ENCODE measurements around the gene RPL10A.

DNA sequence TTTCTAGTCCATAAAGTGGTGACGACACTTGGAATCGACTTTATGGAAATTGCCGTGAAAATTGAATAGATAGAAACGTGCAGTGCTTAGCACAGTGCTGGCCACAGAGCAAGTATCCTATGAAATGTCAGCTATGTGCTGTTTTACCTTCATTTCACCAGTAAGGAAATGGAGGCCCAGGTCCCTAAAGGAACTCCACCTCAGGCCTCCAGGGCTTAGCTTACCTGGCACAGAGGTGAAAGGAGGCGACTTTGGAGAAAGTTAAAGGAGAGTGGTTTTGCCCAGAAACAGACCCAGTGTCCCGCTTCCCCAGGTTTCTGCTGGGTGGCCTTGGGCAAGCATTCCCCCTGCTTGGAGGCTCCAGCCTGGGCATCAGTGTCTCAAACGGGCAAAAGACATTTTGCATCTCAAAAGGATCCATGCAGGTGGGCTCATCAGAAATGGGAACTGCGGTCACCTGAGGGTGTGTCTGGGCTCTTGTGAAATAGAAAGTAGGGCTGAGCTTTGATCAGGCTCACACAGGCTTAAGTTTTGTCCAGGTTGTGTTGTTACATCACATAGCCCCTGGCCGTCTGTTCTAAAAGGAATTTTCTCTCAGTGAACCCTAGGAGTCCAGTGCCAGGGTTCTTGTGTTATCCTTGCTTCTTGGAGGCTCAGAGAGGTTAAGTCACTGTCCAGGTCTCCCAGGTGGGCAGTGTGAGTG, 51.3 kb downstream of the RPL10A start:
- TF ChIP-seq RARB (CRISPR knock-in tag; IDR thresholded peaks at IDR 0.05) (no peak), TOX (CRISPR knock-in tag; IDR thresholded peaks at IDR 0.05; ENCODE audit: borderline replicate concordance) (no peak), ZNF565 (CRISPR knock-in tag; conservative IDR thresholded peaks at IDR 0.05; ENCODE audit: low read depth) (no peak), ZNF70 (CRISPR knock-in tag; IDR thresholded peaks at IDR 0.05) (no peak), ZFP3 (CRISPR knock-in tag; IDR thresholded peaks at IDR 0.05) (no peak), BACH2 (CRISPR knock-in tag; IDR thresholded peaks at IDR 0.05; ENCODE audit: borderline replicate concordance) (no peak), ARNTL (CRISPR knock-in tag; IDR thresholded peaks at IDR 0.05; ENCODE audit: borderline replicate concordance, low read depth) (no peak), OSR1 (CRISPR knock-in tag; IDR thresholded peaks at IDR 0.05) (no peak), PPARA (CRISPR knock-in tag; IDR thresholded peaks at IDR 0.05; ENCODE audit: borderline replicate concordance) (no peak)
- TF ChIP-seq, protein P1, sequence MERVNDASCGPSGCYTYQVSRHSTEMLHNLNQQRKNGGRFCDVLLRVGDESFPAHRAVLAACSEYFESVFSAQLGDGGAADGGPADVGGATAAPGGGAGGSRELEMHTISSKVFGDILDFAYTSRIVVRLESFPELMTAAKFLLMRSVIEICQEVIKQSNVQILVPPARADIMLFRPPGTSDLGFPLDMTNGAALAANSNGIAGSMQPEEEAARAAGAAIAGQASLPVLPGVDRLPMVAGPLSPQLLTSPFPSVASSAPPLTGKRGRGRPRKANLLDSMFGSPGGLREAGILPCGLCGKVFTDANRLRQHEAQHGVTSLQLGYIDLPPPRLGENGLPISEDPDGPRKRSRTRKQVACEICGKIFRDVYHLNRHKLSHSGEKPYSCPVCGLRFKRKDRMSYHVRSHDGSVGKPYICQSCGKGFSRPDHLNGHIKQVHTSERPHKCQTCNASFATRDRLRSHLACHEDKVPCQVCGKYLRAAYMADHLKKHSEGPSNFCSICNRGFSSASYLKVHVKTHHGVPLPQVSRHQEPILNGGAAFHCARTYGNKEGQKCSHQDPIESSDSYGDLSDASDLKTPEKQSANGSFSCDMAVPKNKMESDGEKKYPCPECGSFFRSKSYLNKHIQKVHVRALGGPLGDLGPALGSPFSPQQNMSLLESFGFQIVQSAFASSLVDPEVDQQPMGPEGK (CRISPR knock-in tag; IDR thresholded peaks at IDR 0.05; ENCODE audit: borderline replicate concordance): no peak
- TF ChIP-seq, protein P2, sequence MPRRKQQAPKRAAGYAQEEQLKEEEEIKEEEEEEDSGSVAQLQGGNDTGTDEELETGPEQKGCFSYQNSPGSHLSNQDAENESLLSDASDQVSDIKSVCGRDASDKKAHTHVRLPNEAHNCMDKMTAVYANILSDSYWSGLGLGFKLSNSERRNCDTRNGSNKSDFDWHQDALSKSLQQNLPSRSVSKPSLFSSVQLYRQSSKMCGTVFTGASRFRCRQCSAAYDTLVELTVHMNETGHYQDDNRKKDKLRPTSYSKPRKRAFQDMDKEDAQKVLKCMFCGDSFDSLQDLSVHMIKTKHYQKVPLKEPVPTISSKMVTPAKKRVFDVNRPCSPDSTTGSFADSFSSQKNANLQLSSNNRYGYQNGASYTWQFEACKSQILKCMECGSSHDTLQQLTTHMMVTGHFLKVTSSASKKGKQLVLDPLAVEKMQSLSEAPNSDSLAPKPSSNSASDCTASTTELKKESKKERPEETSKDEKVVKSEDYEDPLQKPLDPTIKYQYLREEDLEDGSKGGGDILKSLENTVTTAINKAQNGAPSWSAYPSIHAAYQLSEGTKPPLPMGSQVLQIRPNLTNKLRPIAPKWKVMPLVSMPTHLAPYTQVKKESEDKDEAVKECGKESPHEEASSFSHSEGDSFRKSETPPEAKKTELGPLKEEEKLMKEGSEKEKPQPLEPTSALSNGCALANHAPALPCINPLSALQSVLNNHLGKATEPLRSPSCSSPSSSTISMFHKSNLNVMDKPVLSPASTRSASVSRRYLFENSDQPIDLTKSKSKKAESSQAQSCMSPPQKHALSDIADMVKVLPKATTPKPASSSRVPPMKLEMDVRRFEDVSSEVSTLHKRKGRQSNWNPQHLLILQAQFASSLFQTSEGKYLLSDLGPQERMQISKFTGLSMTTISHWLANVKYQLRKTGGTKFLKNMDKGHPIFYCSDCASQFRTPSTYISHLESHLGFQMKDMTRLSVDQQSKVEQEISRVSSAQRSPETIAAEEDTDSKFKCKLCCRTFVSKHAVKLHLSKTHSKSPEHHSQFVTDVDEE (CRISPR knock-in tag; IDR thresholded peaks at IDR 0.05): no peak
- TF ChIP-seq, protein P3, sequence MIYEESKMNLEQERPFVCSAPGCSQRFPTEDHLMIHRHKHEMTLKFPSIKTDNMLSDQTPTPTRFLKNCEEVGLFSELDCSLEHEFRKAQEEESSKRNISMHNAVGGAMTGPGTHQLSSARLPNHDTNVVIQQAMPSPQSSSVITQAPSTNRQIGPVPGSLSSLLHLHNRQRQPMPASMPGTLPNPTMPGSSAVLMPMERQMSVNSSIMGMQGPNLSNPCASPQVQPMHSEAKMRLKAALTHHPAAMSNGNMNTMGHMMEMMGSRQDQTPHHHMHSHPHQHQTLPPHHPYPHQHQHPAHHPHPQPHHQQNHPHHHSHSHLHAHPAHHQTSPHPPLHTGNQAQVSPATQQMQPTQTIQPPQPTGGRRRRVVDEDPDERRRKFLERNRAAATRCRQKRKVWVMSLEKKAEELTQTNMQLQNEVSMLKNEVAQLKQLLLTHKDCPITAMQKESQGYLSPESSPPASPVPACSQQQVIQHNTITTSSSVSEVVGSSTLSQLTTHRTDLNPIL (CRISPR knock-in tag; IDR thresholded peaks at IDR 0.05; ENCODE audit: low read depth): no peak

Measured in SK-N-SH treated with all-trans-retinoic acid at 6 μM for 48 hours (cell line).